DMS153 (cell line): Measurements from ENCODE around the gene SUGP1.

Experiments used
- DNase-seq: peaks from one replicate; lab custom pipeline; 2025; lab: John Stamatoyannopoulos, UW

Gene SUGP1

DNA sequence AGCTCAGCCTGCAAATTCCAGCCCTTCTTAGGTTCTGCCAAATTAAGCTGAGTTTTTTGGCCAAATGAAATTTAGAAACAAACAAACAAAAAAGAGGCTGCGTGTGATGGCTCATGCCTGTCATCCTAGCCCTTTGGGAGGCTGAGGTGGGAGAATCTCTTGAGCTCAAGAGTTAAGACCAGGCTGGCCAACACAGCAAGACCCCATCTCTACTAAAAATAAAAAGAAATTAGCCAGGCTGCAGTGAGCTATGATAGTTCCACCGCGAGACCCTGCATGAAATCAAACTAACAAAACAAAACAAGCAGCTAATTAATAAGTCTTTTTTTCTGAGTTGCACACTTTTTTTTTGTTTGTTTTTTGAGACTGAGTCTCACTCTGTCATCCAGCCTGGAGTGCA, 90.6 kb downstream of the SUGP1 start:
- DNase-seq: no peak

DNA sequence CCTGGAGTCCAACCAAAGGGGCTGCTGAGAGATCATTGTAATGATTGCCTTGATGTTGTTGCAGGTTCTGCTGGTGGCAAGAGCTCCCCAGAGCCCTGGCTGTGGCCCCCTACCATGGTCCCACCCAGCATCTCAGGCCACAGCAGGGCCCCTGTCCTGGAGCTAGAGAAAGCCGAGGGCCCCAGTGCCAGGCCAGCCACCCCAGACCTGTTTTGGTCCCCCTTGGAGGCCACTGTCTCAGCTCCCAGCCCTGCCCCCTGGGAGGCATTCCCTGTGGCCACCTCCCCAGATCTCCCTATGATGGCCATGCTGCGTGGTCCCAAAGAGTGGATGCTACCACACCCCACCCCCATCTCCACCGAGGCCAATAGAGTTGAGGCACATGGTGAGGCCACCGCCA, 93.1 kb downstream of the SUGP1 start:
- no peak for DNase-seq

DNA sequence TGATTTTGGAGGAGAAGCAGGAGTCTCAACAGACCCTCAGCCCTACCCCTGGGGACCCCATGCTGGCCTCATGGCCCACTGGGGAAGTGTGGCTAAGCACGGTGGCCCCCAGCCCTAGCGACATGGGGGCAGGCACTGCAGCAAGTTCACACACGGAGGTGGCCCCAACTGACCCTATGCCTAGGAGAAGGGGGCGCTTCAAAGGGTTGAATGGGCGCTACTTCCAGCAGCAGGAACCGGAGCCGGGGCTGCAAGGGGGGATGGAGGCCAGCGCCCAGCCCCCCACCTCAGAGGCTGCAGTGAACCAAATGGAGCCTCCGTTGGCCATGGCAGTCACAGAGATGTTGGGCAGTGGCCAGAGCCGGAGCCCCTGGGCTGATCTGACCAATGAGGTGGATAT, 93.6 kb downstream of the SUGP1 start:
- DNase-seq: no peak

DNA sequence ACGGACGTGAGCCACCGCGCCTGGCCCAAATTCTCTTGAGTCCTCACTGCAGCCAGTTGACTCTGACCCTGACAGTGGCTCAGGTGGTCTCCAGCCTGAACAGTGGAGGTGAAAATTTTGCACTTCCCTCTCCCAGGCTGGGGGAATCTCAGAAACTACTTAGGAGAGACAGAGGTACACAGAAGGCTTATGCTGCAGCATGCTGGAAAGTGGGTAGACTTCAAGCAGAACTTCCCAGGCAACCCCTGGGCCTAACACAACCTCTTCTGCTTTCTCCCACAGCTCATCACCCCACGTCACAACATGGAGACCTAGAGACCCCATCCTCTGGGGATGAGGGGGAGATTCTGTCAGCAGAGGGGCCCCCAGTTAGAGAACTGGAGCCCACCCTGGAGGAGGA, 94.1 kb downstream of the SUGP1 start:
- no peak for DNase-seq
